Uterus (tissue), 4 donors: ENCODE measurements around the gene GNAT1. TPM values are rescaled to one million over a fixed set of nuclear protein-coding genes. Genes with fewer than 3 reads are reported as not detected.

ENCODE experiments used
- DNase-seq, 2 donors: peaks; one replicate each; pipeline ENCODE4 v3.0.0-alpha.2; 2019 to 2020
- H3K27ac ChIP-seq, 2 donors: fragments of 200-600 bp; sonication (generic); 1 replicate in 1 of 2; 2 replicates in 1 of 2; pipeline ENCODE4 v1.5.1; 2016 to 2018
- H3K27me3 ChIP-seq, 2 donors: fragments of 200-600 bp; sonication (generic); one replicate each; pipeline ENCODE4 v1.5.1; 2018 to 2019; ENCODE audit warnings: control low read depth in 1 of 2
- H3K36me3 ChIP-seq, 2 donors: fragments of 200-600 bp; sonication (generic); one replicate each; pipeline ENCODE4 v1.5.1; 2019; ENCODE audit warnings: control low read depth in 1 of 2
- H3K4me1 ChIP-seq, 2 donors: fragments of 200-600 bp; sonication (generic); one replicate each; pipeline ENCODE4 v1.5.1; 2018 to 2019; ENCODE audit warnings: control low read depth in 1 of 2
- H3K4me3 ChIP-seq, 2 donors: fragments of 200-600 bp; sonication (generic); 1 replicate in 1 of 2; 2 replicates in 1 of 2; pipeline ENCODE4 v1.5.1; 2018 to 2019; ENCODE audit warnings: mild to moderate bottlenecking in 1 of 2
- H3K9me3 ChIP-seq, 2 donors: fragments of 200-600 bp; sonication (generic); one replicate each; pipeline ENCODE4 v1.5.1; 2019; ENCODE audit warnings: control low read depth in 1 of 2
- CTCF ChIP-seq, 4 experiments: fragments of 200-600 bp in 2 of 4; fragments of 450-650 bp in 2 of 4; sonication (generic) in 2 of 4; IDR thresholded peaks; one replicate each; pipeline ENCODE4 v1.5.1; 2016 to 2019; ENCODE audit warnings: antibody characterized with exemption in 4 of 4, mild to moderate bottlenecking in 2 of 4, moderate library complexity in 1 of 4
- POLR2A ChIP-seq, 2 donors: fragments of 450-650 bp; IDR thresholded peaks; one replicate each; pipeline ENCODE4 v1.6.1; 2016; ENCODE audit warnings: antibody characterized with exemption in 2 of 2, mild to moderate bottlenecking in 1 of 2, moderate library complexity in 1 of 2
- intact Hi-C: fragments of 100-400 bp; cut with DNase I; formaldehyde crosslinking; loops from one replicate; pipeline ENCODE4 v1.15.1; 2023; ENCODE audit warnings: low total_unique reads
- total RNA-seq, 4 donors: library from RNA; depleted of rRNA in 3 of 4; stranded (reverse); fragments of >200 nt in 3 of 4; gene quantifications; one replicate each; pipeline versions ENCODE4 v1.1.0 to v1.2.4, GENCODE V29; 2014 to 2023
- donor health status: DM: yes; HTN: yes; CAD: no.

The GNAT1 gene
- total RNA-seq, 4 donors from 2014 or later, result not detected

DNA sequence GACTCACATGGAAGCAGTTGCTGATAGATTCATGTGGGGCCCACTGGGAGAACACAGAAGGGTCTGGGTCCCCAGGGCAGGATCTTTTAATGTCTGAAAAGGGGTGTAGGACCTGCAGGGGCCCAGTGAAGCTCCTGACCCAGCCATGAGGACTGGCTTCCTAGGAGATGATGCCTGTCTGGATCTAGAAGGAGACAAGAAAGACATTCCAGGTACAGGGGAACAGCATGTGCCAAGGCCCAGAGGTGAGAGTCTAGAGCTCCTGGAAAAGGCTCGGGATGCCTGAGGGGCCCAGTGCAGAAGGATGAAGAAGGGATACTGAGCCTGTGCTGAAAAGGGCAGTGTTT, 41.0 kb upstream of the GNAT1 start:
- Histone ChIP-seq H3K9me3 (no peaks in the 10 kb centered on the region), H3K27ac (no peak overlapping the region), H3K27me3 (no peaks in the 10 kb centered on the region), H3K4me1 (peaks cover 0 to 5% of the 10 kb centered on the region in 2 donors), H3K36me3 (no peaks in the 10 kb centered on the region), H3K4me3 (no peak overlapping the region)
- no peak for DNase-seq
- intact Hi-C loops, result no loop called here
- TF ChIP-seq POLR2A (IDR thresholded peaks at IDR 0.05) (no peak), CTCF (IDR thresholded peaks at IDR 0.05) (no peak)

DNA sequence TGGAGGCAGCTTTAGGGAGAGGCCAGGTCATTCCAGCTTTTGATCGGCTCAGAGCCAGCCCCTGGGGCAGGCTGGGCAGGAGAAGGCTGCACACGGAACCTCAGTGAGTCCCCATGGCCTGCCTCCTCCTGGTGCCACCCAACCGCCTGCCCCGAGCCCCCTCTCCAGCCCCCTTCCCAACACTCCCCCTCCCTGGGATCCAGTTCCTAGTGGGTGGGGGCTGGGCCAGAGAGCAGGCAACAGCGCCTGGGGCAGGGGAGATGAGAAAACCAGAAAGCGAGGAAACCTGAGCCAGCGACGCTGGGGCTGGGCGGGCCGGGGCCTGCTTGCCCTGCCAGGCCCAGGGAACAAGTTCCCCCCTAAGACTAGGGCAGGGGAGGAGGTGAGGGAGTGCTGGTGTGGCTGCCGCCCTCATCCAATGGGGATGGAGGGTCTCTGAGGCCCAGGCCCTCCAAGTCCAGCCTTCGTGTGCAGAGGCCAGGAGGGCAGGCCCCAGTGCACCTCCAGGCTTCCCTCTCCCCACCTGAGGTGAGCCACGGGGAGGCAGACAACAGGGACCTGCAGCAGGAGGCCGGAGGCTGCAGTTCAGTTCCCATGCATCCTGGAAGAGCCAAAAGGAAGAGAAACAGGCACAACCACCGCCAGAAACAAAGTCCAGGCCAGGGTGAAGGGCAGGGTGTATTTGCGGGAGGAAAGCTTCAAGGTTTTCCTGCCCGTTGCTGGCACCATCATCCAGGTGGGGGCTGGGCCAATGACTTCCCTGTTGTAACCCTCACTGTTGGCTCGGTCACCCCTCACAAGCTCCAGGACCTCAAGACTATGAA, 40.3 kb upstream of the GNAT1 start:
- DNase-seq, result no peak
- intact Hi-C loops, result no loop called here
- peaks cover 0 to 11% of the 10 kb centered on the region in 2 donors for H3K4me1 ChIP-seq
- H3K36me3 ChIP-seq, result no peaks in the 10 kb centered on the region
- H3K9me3 ChIP-seq, result no peaks in the 10 kb centered on the region
- no peak overlapping the region for H3K4me3 ChIP-seq
- no peaks in the 10 kb centered on the region for H3K27me3 ChIP-seq
- H3K27ac ChIP-seq, result no peak overlapping the region
- no peak for TF ChIP-seq POLR2A (IDR thresholded peaks at IDR 0.05)
- TF ChIP-seq CTCF (IDR thresholded peaks at IDR 0.05), result no peak

DNA sequence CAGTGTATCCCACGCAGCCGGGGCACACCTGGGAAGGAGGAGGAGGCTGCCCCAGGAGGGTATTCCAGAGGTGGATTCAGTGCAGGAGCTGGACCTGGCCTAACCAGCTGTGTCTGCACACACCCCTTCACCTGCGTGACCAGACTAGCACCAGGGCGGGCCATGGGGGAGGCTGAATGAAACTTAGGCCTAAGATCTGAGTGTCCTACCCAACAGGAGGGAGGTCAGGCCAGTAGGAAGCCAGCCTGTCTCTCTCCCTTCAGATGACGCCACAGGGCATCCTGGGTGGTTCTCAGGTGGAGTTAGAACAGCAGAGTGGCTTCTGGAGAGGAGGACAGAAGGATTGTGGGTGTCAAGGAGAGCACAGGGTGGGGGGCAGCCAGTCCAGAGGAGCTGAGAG, 39.7 kb upstream of the GNAT1 start:
- TF ChIP-seq CTCF (IDR thresholded peaks at IDR 0.05), result no peak
- TF ChIP-seq POLR2A (IDR thresholded peaks at IDR 0.05), result no peak
- Histone ChIP-seq H3K36me3 (no peaks in the 10 kb centered on the region), H3K27me3 (no peaks in the 10 kb centered on the region), H3K9me3 (no peaks in the 10 kb centered on the region), H3K4me3 (no peak overlapping the region), H3K4me1 (peaks cover 0 to 12% of the 10 kb centered on the region in 2 donors), H3K27ac (no peak overlapping the region)
- intact Hi-C loops, result no loop called here
- DNase-seq, result no peak

DNA sequence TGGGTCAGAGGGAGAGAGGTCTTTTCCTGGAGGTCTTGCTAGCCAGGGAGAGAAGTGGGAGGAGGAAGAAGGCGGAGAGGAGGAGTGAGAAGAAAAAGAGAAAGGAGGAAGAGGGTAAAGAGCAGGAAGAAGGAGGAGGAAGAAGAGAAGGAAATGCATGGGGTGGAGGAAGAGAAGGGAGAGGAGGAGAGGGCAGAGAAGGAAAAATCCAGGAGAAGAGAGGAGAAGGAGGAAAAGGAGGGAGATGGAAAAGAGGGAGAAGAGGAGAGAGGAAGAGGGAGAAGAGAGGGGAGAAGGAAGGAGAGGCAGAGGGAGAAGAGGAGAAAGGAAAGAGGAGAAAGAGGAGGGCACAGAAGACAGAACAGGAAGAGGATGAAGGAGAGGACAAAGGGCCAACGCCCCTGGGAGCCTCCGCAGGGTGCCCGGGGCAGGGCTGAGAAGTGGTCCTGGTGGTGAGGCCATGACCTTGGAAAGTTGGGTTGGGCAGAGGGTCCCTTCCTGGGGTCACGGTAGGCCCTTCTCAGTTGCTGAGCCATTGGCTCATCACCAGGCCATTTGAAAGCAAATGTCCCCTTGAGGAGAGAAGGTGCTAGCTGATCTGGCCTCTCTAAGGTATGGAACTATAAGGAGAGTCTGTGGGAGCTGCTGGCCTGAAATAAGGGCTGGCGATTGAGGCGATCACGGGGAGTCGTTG, 37.5 kb upstream of the GNAT1 start:
- Histone ChIP-seq H3K9me3 (no peaks in the 10 kb centered on the region), H3K27ac (no peak overlapping the region), H3K4me3 (no peak overlapping the region), H3K27me3 (no peaks in the 10 kb centered on the region), H3K4me1 (peaks cover 0 to 17% of the 10 kb centered on the region in 2 donors), H3K36me3 (no peaks in the 10 kb centered on the region)
- no peak for DNase-seq
- TF ChIP-seq POLR2A (IDR thresholded peaks at IDR 0.05) (no peak), CTCF (IDR thresholded peaks at IDR 0.05) (no peak)
- intact Hi-C loops, result no loop called here

- Histone ChIP-seq H3K4me3 (peak overlapping the region; percentile 27 to 47), H3K4me1 (peaks cover 0 to 17% of the 10 kb centered on the region in 2 donors), H3K27me3 (no peaks in the 10 kb centered on the region), H3K9me3 (no peaks in the 10 kb centered on the region), H3K36me3 (no peaks in the 10 kb centered on the region), H3K27ac (no peak overlapping the region)
- no peak for TF ChIP-seq POLR2A (IDR thresholded peaks at IDR 0.05)
- TF ChIP-seq CTCF (IDR thresholded peaks at IDR 0.05), result peak in 3 of 4 experiments; percentile 12 to 34 (median 29)
- intact Hi-C loops, result no loop called here
- no peak for DNase-seq
Observed at GRCh38 chr3:50154476-50154839, 37.0 kb upstream of the GNAT1 start.
